ENCODE results near the gene VASP.

The VASP gene

GRCh38 chr19:45508861-45509691 is 1.8 kb downstream of the VASP start:
- TF ChIP-seq REST (IDR thresholded peaks at IDR 0.05; ENCODE audit: low read depth) (no peak), USF1 (IDR thresholded peaks at IDR 0.05) (no peak), YY1 (IDR thresholded peaks at IDR 0.05; ENCODE audit: low read depth) (no peak), TAF1 (IDR thresholded peaks at IDR 0.05; ENCODE audit: low read depth) (no peak), TEAD4 (IDR thresholded peaks at IDR 0.05) (no peak), CREB1 (IDR thresholded peaks at IDR 0.05; ENCODE audit: low read depth) (no peak), FOXM1 (IDR thresholded peaks at IDR 0.05; ENCODE audit: borderline replicate concordance, low read depth) (no peak), EGR1 (IDR thresholded peaks at IDR 0.05) (no peak), NFIC (IDR thresholded peaks at IDR 0.05) (no peak), TCF12 (IDR thresholded peaks at IDR 0.05; ENCODE audit: low read depth) (no peak), CEBPB (IDR thresholded peaks at IDR 0.05) (no peak), RAD21 (IDR thresholded peaks at IDR 0.05; ENCODE audit: low read depth) (no peak), ZBTB7A (IDR thresholded peaks at IDR 0.05; ENCODE audit: low read depth) (no peak), EP300 (IDR thresholded peaks at IDR 0.05; ENCODE audit: borderline replicate concordance) (no peak), MAX (IDR thresholded peaks at IDR 0.05) (no peak)

GRCh38 chr19:45509692-45510015 is 2.4 kb downstream of the VASP start:
- no peak for TF ChIP-seq EGR1 (IDR thresholded peaks at IDR 0.05)
- no peak for TF ChIP-seq MAX (IDR thresholded peaks at IDR 0.05)
- TF ChIP-seq ZBTB7A (IDR thresholded peaks at IDR 0.05; ENCODE audit: low read depth) = no peak
- TF ChIP-seq CREB1 (IDR thresholded peaks at IDR 0.05; ENCODE audit: low read depth) = no peak
- no peak for TF ChIP-seq TAF1 (IDR thresholded peaks at IDR 0.05; ENCODE audit: low read depth)
- TF ChIP-seq CEBPB (IDR thresholded peaks at IDR 0.05) = no peak
- TF ChIP-seq TCF12 (IDR thresholded peaks at IDR 0.05; ENCODE audit: low read depth) = no peak
- no peak for TF ChIP-seq USF1 (IDR thresholded peaks at IDR 0.05)
- no peak for TF ChIP-seq TEAD4 (IDR thresholded peaks at IDR 0.05)
- TF ChIP-seq REST (IDR thresholded peaks at IDR 0.05; ENCODE audit: low read depth) = no peak
- TF ChIP-seq NFIC (IDR thresholded peaks at IDR 0.05) = no peak
- TF ChIP-seq RAD21 (IDR thresholded peaks at IDR 0.05; ENCODE audit: low read depth) = no peak
- no peak for TF ChIP-seq FOXM1 (IDR thresholded peaks at IDR 0.05; ENCODE audit: borderline replicate concordance, low read depth)
- TF ChIP-seq EP300 (IDR thresholded peaks at IDR 0.05; ENCODE audit: borderline replicate concordance) = no peak
- no peak for TF ChIP-seq YY1 (IDR thresholded peaks at IDR 0.05; ENCODE audit: low read depth)

- no peak for TF ChIP-seq FOXM1 (IDR thresholded peaks at IDR 0.05; ENCODE audit: borderline replicate concordance, low read depth)
- no peak for TF ChIP-seq TAF1 (IDR thresholded peaks at IDR 0.05; ENCODE audit: low read depth)
- no peak for TF ChIP-seq CEBPB (IDR thresholded peaks at IDR 0.05)
- TF ChIP-seq REST (IDR thresholded peaks at IDR 0.05; ENCODE audit: low read depth) = no peak
- TF ChIP-seq TCF12 (IDR thresholded peaks at IDR 0.05; ENCODE audit: low read depth) = no peak
- no peak for TF ChIP-seq YY1 (IDR thresholded peaks at IDR 0.05; ENCODE audit: low read depth)
- TF ChIP-seq USF1 (IDR thresholded peaks at IDR 0.05) = no peak
- no peak for TF ChIP-seq ZBTB7A (IDR thresholded peaks at IDR 0.05; ENCODE audit: low read depth)
- no peak for TF ChIP-seq TEAD4 (IDR thresholded peaks at IDR 0.05)
- no peak for TF ChIP-seq CREB1 (IDR thresholded peaks at IDR 0.05; ENCODE audit: low read depth)
- no peak for TF ChIP-seq MAX (IDR thresholded peaks at IDR 0.05)
- no peak for TF ChIP-seq RAD21 (IDR thresholded peaks at IDR 0.05; ENCODE audit: low read depth)
- no peak for TF ChIP-seq EP300 (IDR thresholded peaks at IDR 0.05; ENCODE audit: borderline replicate concordance)
- no peak for TF ChIP-seq EGR1 (IDR thresholded peaks at IDR 0.05)
Measured at GRCh38 chr19:45511074-45511473, 3.8 kb downstream of the VASP start.
